Liver (tissue), 2 donors: ENCODE data around the gene SDSL.

Experiments
- CTCF ChIP-seq: fragments of 150-350 bp; IDR thresholded peaks from 2 replicates; pipeline ENCODE4 v1.5.1; 2017; ENCODE audit warnings: improper control_type of control experiment, low read depth, low read length; ENCODE audit not compliant: missing input control
- YY1 ChIP-seq: IDR thresholded peaks from 2 replicates; pipeline ENCODE4 v1.6.1; 2016; ENCODE audit warnings: antibody characterized with exemption, mild to moderate bottlenecking
- donor health status: healthy.

GRCh38 chr12:113453330-113453729 is 31.1 kb downstream of the SDSL start:
- no peak for TF ChIP-seq YY1
- TF ChIP-seq CTCF, result no peak
